HepG2 (cell line): ENCODE measurements around the gene MMP7. TPM values are rescaled to one million over a fixed set of nuclear protein-coding genes. Genes with fewer than 3 reads are reported as not detected.
A peak's percentile ranks its signal among the peaks of the same experiment; 100 is the strongest.

Experiments
- FOXA3 ChIP-seq: IDR thresholded peaks from 2 replicates; pipeline ENCODE4 v1.6.1; 2016; ENCODE audit warnings: missing genetic modification reagents, missing compliant biosample characterization
- HMG20A ChIP-seq: IDR thresholded peaks from 2 replicates; pipeline ENCODE4 v1.6.1; 2016; ENCODE audit warnings: borderline replicate concordance
- KDM4B ChIP-seq: sonication (generic); formaldehyde crosslinking; IDR thresholded peaks from 2 replicates; pipeline ENCODE4 v1.4.0; 2020; ENCODE audit warnings: missing genetic modification reagents
- KLF11 ChIP-seq: IDR thresholded peaks from 2 replicates; pipeline ENCODE4 v1.6.1; 2016; ENCODE audit warnings: missing compliant biosample characterization
- MIER3 ChIP-seq: IDR thresholded peaks from 2 replicates; pipeline ENCODE4 v1.6.1; 2016; ENCODE audit warnings: missing compliant biosample characterization, borderline replicate concordance
- NR0B2 ChIP-seq: sonication (generic); formaldehyde crosslinking; IDR thresholded peaks from 2 replicates; pipeline ENCODE4 v1.4.0; 2020; ENCODE audit warnings: mild to moderate bottlenecking, missing genetic modification reagents
- NR2F1 ChIP-seq, 2 experiments: fragments of 450-650 bp in 1 of 2; formaldehyde crosslinking in 1 of 2; IDR thresholded peaks; 2 replicates each; pipeline versions ENCODE4 v1.5.0 to v1.6.1; 2016 to 2020; ENCODE audit warnings: mild to moderate bottlenecking in 1 of 2, missing compliant biosample characterization in 1 of 2, missing genetic modification reagents in 1 of 2, moderate library complexity in 1 of 2
- RARA ChIP-seq: IDR thresholded peaks from 2 replicates; pipeline ENCODE4 v1.6.1; 2016; ENCODE audit warnings: missing genetic modification reagents, missing compliant biosample characterization
- RBAK ChIP-seq: sonication (generic); formaldehyde crosslinking; IDR thresholded peaks from 2 replicates; pipeline ENCODE4 v1.5.1; 2020; ENCODE audit warnings: mild to moderate bottlenecking, missing genetic modification reagents
- RXRB ChIP-seq: IDR thresholded peaks from 2 replicates; pipeline ENCODE4 v1.6.1; 2016; ENCODE audit warnings: borderline replicate concordance, missing genetic modification reagents, missing compliant biosample characterization
- SALL2 ChIP-seq: sonication (generic); formaldehyde crosslinking; IDR thresholded peaks from 2 replicates; pipeline ENCODE4 v1.8.1; 2023; ENCODE audit warnings: mild to moderate bottlenecking, missing genetic modification reagents, inconsistent platforms
- TBX3 ChIP-seq: fragments of 450-650 bp; IDR thresholded peaks from 2 replicates; pipeline ENCODE4 v1.6.1; 2017; ENCODE audit warnings: antibody characterized with exemption, mild to moderate bottlenecking, inconsistent platforms, borderline replicate concordance
- TCF7 ChIP-seq: sonication (generic); IDR thresholded peaks from 2 replicates; pipeline ENCODE4 v1.6.1; 2016; ENCODE audit warnings: antibody characterized with exemption, low read depth
- U2AF1 ChIP-seq: fragments of 200-400 bp; formaldehyde crosslinking; optimal IDR thresholded peaks from 2 replicates; pipeline ENCODE3; 2017; ENCODE audit warnings: mild to moderate bottlenecking, low read depth, low read length
- ZNF17 ChIP-seq: sonication (generic); formaldehyde crosslinking; IDR thresholded peaks from 2 replicates; pipeline ENCODE4 v1.5.0; 2020; ENCODE audit warnings: mild to moderate bottlenecking, missing genetic modification reagents
- ZNF232 ChIP-seq: sonication (generic); formaldehyde crosslinking; IDR thresholded peaks from 2 replicates; pipeline ENCODE4 v1.4.0; 2020; ENCODE audit warnings: missing genetic modification reagents, borderline replicate concordance
- ZNF576 ChIP-seq: sonication (generic); formaldehyde crosslinking; IDR thresholded peaks from 2 replicates; pipeline ENCODE4 v1.4.0; 2020; ENCODE audit warnings: mild to moderate bottlenecking, missing genetic modification reagents
- ZNF691 ChIP-seq: sonication (generic); formaldehyde crosslinking; IDR thresholded peaks from 2 replicates; pipeline ENCODE4 v1.4.0; 2020; ENCODE audit warnings: missing genetic modification reagents, low read depth, mild to moderate bottlenecking, borderline replicate concordance
- ZNF878 ChIP-seq: sonication (generic); formaldehyde crosslinking; IDR thresholded peaks from 2 replicates; pipeline ENCODE4 v1.8.1; 2023; ENCODE audit warnings: mild to moderate bottlenecking, missing genetic modification reagents, moderate library complexity
- polyA plus RNA-seq, 8 experiments: library from polyadenylated mRNA; depleted of rRNA in 3 of 8; stranded (reverse) in 7 of 8; unstranded in 1 of 8; fragments of >200 nt; fragmentation: Illumina TruSeq in 4 of 8; extraction: Trizol in 4 of 8; gene quantifications; 2 replicates each; pipeline versions ENCODE4 v1.2.1 to v1.2.3, GENCODE V29; 2011 to 2016; ENCODE audit warnings: low read depth in 4 of 8, missing spikeins in 1 of 8, mixed read lengths in 1 of 8; ENCODE audit not compliant: insufficient read depth in 1 of 8
- total RNA-seq, 5 experiments: library from RNA; depleted of rRNA; stranded (reverse); fragments of >200 nt; fragmentation: Illumina TruSeq; extraction: Trizol; gene quantifications; 2 replicates each; pipeline ENCODE4 v1.2.3, GENCODE V29; 2016; ENCODE audit warnings: low read depth in 1 of 5
- TF ChIP-seq, protein P1 (sequence below): sonication (generic); formaldehyde crosslinking; IDR thresholded peaks from 2 replicates; pipeline ENCODE4 v1.4.0; 2020; ENCODE audit warnings: missing genetic modification reagents, borderline replicate concordance
- TF ChIP-seq, protein P2 (sequence below): sonication (generic); formaldehyde crosslinking; IDR thresholded peaks from 2 replicates; pipeline ENCODE4 v1.4.0; 2020; ENCODE audit warnings: missing genetic modification reagents
- TF ChIP-seq, protein P3 (sequence below): conservative IDR thresholded peaks from 2 replicates; pipeline ENCODE4 v1.6.1; 2018; ENCODE audit warnings: missing genetic modification reagents

The MMP7 gene
- total and polyA plus RNA-seq, 2 of the 13 experiments (the other 11 are each of a cell fraction or from before 2014, with no cell fraction given): 0.17 TPM; not detected in 1

GRCh38 chr11:102553835-102554282, 23.3 kb upstream of the MMP7 start (continued):
- peak; percentile 29; the same call in 1 of the 2 replicates for TF ChIP-seq TCF7
- no peak for TF ChIP-seq MIER3
- no peak for TF ChIP-seq RBAK (CRISPR knock-in tag)
- TF ChIP-seq, protein P1, sequence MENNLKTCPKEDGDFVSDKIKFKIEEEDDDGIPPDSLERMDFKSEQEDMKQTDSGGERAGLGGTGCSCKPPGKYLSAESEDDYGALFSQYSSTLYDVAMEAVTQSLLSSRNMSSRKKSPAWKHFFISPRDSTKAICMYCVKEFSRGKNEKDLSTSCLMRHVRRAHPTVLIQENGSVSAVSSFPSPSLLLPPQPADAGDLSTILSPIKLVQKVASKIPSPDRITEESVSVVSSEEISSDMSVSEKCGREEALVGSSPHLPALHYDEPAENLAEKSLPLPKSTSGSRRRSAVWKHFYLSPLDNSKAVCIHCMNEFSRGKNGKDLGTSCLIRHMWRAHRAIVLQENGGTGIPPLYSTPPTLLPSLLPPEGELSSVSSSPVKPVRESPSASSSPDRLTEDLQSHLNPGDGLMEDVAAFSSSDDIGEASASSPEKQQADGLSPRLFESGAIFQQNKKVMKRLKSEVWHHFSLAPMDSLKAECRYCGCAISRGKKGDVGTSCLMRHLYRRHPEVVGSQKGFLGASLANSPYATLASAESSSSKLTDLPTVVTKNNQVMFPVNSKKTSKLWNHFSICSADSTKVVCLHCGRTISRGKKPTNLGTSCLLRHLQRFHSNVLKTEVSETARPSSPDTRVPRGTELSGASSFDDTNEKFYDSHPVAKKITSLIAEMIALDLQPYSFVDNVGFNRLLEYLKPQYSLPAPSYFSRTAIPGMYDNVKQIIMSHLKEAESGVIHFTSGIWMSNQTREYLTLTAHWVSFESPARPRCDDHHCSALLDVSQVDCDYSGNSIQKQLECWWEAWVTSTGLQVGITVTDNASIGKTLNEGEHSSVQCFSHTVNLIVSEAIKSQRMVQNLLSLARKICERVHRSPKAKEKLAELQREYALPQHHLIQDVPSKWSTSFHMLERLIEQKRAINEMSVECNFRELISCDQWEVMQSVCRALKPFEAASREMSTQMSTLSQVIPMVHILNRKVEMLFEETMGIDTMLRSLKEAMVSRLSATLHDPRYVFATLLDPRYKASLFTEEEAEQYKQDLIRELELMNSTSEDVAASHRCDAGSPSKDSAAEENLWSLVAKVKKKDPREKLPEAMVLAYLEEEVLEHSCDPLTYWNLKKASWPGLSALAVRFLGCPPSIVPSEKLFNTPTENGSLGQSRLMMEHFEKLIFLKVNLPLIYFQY (CRISPR knock-in tag): no peak
- no peak for TF ChIP-seq ZNF576 (CRISPR knock-in tag)
- TF ChIP-seq U2AF1: no peak
- no peak for TF ChIP-seq SALL2
- no peak for TF ChIP-seq NR0B2
- TF ChIP-seq HMG20A (CRISPR knock-in tag): peak; percentile 69; the same call in 1 of the 2 replicates
- no peak for TF ChIP-seq KDM4B (CRISPR knock-in tag)
- peak; percentile 27 to 68; a peak in 2 of 4 replicates for TF ChIP-seq NR2F1 (CRISPR knock-in tag; IDR thresholded peaks at IDR 0.05)
- peak; percentile 72; the same call in 1 of the 2 replicates for TF ChIP-seq TBX3
- TF ChIP-seq KLF11 (CRISPR knock-in tag): no peak
- TF ChIP-seq RXRB (CRISPR knock-in tag): peak; percentile 35; the same call in 1 of the 2 replicates
- TF ChIP-seq, protein P2, sequence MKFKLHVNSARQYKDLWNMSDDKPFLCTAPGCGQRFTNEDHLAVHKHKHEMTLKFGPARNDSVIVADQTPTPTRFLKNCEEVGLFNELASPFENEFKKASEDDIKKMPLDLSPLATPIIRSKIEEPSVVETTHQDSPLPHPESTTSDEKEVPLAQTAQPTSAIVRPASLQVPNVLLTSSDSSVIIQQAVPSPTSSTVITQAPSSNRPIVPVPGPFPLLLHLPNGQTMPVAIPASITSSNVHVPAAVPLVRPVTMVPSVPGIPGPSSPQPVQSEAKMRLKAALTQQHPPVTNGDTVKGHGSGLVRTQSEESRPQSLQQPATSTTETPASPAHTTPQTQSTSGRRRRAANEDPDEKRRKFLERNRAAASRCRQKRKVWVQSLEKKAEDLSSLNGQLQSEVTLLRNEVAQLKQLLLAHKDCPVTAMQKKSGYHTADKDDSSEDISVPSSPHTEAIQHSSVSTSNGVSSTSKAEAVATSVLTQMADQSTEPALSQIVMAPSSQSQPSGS (CRISPR knock-in tag): no peak
- no peak for TF ChIP-seq ZNF17 (CRISPR knock-in tag)
- TF ChIP-seq ZNF232: no peak
- TF ChIP-seq ZNF691 (CRISPR knock-in tag): no peak
- peak; percentile 73 for TF ChIP-seq RARA (CRISPR knock-in tag)
- TF ChIP-seq FOXA3: peak; percentile 12; the same call in 1 of the 2 replicates
- TF ChIP-seq, protein P3, sequence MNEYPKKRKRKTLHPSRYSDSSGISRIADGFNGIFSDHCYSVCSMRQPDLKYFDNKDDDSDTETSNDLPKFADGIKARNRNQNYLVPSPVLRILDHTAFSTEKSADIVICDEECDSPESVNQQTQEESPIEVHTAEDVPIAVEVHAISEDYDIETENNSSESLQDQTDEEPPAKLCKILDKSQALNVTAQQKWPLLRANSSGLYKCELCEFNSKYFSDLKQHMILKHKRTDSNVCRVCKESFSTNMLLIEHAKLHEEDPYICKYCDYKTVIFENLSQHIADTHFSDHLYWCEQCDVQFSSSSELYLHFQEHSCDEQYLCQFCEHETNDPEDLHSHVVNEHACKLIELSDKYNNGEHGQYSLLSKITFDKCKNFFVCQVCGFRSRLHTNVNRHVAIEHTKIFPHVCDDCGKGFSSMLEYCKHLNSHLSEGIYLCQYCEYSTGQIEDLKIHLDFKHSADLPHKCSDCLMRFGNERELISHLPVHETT (CRISPR knock-in tag): no peak
- no peak for TF ChIP-seq ZNF878
